ENCODE results near the gene SYNGAP1.

DNA sequence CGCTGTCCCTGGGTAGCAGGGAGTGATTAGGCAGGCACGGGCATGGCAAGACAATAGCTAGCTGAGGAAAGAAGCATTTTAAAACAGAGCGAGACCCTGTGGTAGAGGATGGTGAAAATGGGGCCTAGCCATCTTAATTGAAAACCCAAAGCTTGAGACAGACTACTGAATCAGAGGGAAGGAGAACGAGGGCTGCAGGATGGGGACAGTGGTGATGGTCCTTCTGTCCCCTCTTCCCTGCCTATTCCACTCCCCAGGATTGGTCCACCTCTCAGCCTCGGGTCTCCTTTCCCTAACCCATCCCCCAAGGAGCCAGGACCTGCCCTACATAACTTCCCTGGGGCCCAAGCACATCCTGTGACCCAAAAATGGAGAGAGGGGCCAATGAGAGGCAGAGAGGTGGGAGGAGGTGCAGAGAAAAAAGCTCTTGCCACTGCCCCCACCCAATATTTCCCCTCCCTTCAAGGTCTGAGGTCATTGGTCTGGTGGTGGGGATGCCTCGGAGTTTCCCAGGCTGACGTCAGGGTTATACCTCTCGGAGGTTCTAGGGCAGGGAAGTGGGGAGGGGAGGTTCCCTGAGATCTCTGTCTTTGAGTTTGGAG lies 1.1 kb upstream of the SYNGAP1 start:
- TF ChIP-seq NFE2L2 (IDR thresholded peaks at IDR 0.05; ENCODE audit: low read depth, low read length) (no peak), MXI1 (IDR thresholded peaks at IDR 0.05; ENCODE audit: borderline replicate concordance, low read depth, low read length) (no peak), RFX5 (IDR thresholded peaks at IDR 0.05; ENCODE audit: low read depth, low read length) (no peak), FOS (IDR thresholded peaks at IDR 0.05; ENCODE audit: low read depth, low read length) (no peak), POLR2A (IDR thresholded peaks at IDR 0.05; ENCODE audit: low read depth, low read length) (no peak), BHLHE40 (IDR thresholded peaks at IDR 0.05; ENCODE audit: low read depth, low read length) (no peak), CEBPB (IDR thresholded peaks at IDR 0.05; ENCODE audit: low read depth, low read length) (no peak), MAZ (IDR thresholded peaks at IDR 0.05; ENCODE audit: borderline replicate concordance, low read depth, low read length) (no peak), MAFK (IDR thresholded peaks at IDR 0.05; ENCODE audit: low read depth, low read length) (no peak), RAD21 (IDR thresholded peaks at IDR 0.05; ENCODE audit: low read length) (no peak), RCOR1 (IDR thresholded peaks at IDR 0.05; ENCODE audit: insufficient replicate concordance, low read length) (no peak)
- TF ChIP-seq, protein P1, sequence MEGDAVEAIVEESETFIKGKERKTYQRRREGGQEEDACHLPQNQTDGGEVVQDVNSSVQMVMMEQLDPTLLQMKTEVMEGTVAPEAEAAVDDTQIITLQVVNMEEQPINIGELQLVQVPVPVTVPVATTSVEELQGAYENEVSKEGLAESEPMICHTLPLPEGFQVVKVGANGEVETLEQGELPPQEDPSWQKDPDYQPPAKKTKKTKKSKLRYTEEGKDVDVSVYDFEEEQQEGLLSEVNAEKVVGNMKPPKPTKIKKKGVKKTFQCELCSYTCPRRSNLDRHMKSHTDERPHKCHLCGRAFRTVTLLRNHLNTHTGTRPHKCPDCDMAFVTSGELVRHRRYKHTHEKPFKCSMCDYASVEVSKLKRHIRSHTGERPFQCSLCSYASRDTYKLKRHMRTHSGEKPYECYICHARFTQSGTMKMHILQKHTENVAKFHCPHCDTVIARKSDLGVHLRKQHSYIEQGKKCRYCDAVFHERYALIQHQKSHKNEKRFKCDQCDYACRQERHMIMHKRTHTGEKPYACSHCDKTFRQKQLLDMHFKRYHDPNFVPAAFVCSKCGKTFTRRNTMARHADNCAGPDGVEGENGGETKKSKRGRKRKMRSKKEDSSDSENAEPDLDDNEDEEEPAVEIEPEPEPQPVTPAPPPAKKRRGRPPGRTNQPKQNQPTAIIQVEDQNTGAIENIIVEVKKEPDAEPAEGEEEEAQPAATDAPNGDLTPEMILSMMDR (conservative IDR thresholded peaks at IDR 0.05; ENCODE audit: low read depth, low read length) = no peak
- TF ChIP-seq, protein P2, sequence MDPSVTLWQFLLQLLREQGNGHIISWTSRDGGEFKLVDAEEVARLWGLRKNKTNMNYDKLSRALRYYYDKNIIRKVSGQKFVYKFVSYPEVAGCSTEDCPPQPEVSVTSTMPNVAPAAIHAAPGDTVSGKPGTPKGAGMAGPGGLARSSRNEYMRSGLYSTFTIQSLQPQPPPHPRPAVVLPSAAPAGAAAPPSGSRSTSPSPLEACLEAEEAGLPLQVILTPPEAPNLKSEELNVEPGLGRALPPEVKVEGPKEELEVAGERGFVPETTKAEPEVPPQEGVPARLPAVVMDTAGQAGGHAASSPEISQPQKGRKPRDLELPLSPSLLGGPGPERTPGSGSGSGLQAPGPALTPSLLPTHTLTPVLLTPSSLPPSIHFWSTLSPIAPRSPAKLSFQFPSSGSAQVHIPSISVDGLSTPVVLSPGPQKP (IDR thresholded peaks at IDR 0.05; ENCODE audit: borderline replicate concordance, low read depth, low read length) = no peak
